Muscle of back (tissue), 11 donors: ENCODE measurements around the gene GALNT12. TPM values are rescaled to one million over a fixed set of nuclear protein-coding genes. Genes with fewer than 3 reads are reported as not detected.
A peak's percentile ranks its signal among the peaks of the same experiment; 100 is the strongest.

Experiments
- DNase-seq, 3 donors: peaks; one replicate each; pipeline versions ENCODE4 v3.0.0 to v3.0.0-alpha.2; 2013
- polyA plus RNA-seq, 10 donors: library from polyadenylated mRNA; unstranded; fragments of 120-200 nt; gene quantifications; one replicate each; pipeline ENCODE4 v1.2.1, GENCODE V29; 2013; ENCODE audit not compliant: insufficient read length in 10 of 10

GALNT12 gene
- polyA plus RNA-seq, 10 donors = 2.3 to 6.4 (median 2.7) TPM

- peak in 1 of 3 donors; percentile 68 for DNase-seq
Observed at GRCh38 chr9:98879094-98879962, 71.9 kb downstream of the GALNT12 start.

GRCh38 chr9:98879963-98880310 is 72.5 kb downstream of the GALNT12 start:
- peak in 2 of 3 donors; percentile 71 to 74 for DNase-seq

GRCh38 chr9:98880311-98881015 is 73.0 kb downstream of the GALNT12 start:
- no peak for DNase-seq

DNA sequence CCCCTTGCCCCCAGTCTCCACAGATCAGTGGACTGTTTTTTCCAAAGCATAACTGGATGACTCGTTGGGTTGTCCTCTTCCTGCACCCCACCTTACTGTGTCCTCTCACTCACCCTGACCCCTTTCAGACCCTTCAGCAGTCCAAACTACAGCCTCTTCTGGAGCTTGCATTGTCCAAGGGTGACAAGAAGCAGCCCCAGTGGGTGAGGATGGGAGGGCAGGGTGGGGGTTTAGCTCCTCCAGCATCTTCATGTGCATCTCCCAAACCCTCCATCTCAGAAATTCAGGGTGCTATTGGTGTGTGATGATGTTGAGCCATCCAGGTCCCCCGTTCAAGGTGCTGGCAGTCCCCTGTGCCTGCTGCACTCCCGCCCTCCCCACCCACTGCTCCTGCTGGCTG is 73.9 kb downstream of the GALNT12 start:
- no peak for DNase-seq

- DNase-seq = no peak
Observed at GRCh38 chr9:98881836-98882568, 74.5 kb downstream of the GALNT12 start.

DNA sequence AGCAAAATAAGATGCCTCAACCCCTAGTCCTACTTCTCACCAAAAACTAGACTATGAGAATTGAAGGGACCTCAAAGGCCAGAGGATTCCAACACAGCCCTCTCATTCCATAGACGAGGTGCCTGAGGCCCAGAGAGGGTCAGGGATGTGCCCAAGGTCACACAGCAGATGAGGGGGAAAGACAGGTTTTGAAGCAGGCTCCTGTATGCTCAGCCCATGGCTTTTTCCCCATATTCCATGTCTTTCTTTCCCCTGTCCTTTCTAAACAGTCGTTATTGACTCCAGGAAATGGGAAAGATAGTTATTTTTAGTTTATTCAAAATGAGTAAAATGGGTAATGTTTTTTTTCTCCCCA is 75.1 kb downstream of the GALNT12 start:
- DNase-seq = no peak

GRCh38 chr9:98883276-98883675 is 75.8 kb downstream of the GALNT12 start:
- DNase-seq = no peak

GRCh38 chr9:98884849-98885248 is 77.4 kb downstream of the GALNT12 start:
- DNase-seq = no peak

DNA sequence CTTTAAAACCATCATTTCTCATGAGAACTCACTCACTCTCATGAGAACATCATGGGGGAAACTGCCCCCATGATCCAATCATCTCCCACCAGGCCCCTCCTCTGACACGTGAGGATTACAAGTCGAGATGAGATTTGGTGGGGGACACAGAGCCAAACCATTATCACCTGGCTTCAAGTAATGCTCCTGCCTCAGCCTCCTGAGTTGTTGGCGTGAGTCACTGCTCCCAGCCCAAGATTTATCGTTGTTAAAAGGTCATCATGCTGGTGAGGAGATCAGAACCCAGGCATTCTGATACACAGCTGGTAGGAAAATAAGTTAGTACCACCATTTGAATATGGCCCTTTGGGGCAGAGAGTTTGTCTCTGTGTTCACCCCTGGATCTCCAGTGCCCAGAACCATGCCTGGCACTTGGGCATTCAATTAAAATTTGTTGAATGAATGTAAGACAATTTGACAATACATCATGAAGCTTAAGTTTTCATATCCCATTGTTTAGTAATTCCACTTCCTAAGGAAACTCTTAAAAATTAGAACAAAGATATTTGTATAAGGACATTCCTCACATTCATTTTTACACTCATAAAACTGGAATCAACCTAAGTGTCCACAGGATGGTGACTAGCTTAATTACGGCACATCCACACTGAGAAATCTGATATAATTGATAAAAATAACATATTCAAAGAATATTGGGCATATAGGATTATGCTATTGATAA is 78.3 kb downstream of the GALNT12 start:
- no peak for DNase-seq

DNA sequence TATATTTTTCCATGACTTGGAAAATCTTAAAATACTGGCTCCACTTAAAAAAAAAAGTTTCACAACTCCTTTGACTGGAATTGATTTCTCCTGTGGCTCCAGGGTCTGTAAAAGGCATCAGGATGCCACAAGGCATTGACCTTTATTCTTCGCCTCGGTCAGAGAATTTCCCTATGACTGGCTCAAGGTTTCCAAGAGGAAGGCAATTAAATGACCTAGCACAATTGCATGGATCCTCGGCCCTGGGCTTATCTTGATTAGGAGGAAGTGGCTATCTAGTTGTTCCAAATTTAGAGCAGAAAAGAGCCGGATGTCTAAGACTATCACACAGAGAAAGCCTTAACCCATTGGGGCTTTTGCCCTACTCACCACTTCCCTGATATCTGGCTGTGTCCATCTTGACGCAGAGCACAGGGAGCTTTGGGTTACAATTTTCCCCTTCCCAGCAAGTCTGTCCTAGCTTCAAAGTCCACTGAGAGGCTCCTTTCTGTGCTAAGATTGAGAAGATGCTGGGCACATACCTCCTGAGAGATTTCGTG is 79.3 kb downstream of the GALNT12 start:
- DNase-seq = peak in 1 of 3 donors; percentile 38

- no peak for DNase-seq
Observed at GRCh38 chr9:98887918-98888510, 80.5 kb downstream of the GALNT12 start.

DNA sequence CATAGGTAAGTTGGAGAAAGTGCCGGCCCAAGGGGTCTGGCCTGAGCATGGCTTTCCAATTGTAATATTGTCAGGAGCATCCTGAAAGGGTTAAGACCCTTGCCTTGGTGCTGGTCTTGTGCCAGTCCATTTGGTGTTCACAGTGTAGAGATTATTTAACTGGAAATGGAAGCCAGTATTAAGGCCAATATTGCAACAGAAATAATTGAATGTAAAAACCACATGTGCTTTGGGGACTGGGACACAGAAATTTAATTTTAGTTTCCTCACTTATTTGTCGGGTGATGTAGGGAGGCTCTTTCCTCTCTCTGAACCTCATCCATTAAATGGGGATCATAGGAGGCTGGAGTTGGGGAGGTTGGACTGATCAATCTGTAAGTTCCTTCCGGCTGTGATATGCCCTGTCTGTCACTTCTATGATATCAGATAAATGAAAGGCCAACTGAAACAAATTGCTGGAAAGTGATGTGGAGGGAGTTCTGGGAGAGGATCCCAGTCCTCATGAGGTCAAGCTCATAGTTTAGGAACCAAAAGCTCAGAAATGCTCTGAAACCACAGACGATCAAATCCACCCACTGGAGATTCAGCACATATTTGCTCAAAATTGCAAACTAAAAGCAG is 81.4 kb downstream of the GALNT12 start:
- DNase-seq = peak in 2 of 3 donors; percentile 48 to 72

- no peak for DNase-seq
Observed at GRCh38 chr9:98890256-98890655, 82.8 kb downstream of the GALNT12 start.

GRCh38 chr9:98892288-98892687 is 84.8 kb downstream of the GALNT12 start:
- no peak for DNase-seq

DNA sequence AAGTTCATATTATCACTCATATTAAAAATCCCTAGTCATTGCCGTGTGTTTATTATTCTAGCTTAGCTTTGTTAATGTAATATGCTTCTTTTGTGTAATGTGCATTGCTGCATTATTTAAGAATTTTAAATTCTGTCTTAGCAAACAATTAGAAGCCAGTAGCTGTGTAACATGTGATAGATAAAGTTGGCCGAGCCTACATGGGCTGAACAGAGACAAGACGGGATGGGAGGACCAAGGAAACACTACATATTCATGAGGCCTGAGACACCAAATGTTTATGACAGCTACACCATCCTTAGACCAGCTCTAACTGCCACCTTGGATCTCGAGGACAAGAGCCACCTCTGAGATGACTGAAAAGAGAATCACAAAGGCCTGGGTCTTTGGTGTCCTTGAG is 85.2 kb downstream of the GALNT12 start:
- no peak for DNase-seq

GRCh38 chr9:98894171-98894570 is 86.7 kb downstream of the GALNT12 start:
- no peak for DNase-seq

DNA sequence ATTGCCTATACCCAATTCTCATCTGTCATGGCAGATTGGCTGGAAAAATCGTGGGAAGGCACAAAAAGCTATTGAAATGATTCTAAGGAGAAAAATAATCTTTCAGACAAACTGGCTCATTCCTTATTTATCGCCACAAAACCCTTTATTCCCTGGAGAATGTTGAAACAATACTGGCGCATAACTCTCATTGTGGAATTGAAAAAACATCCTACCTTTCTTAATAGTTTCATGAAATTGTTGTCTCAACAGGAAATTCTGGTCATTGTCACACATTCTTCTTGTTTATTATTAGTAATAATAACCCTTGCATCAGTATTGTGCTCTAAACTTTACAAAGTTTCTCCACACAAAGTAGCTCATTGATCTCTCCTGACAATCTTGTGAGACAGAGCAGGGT is 87.3 kb downstream of the GALNT12 start:
- no peak for DNase-seq

DNA sequence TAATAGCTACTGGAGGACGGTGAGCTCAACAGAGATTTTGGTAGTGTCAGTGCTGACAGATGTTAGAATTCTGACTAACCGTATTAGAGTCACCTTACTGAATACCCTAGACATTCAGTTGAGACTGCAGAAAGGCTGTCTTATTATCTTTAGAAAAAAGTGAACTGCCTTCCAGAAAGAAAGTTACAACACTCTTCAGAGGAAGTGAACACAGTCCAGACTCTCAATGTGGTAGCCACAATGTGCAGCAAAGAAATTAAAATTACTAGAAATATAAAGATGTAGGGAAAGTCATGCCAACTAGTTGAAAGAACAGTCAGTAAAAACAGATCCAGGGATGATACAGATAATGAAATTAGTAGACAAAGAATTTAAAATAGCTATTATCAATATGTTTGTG is 89.2 kb downstream of the GALNT12 start:
- DNase-seq = no peak

- DNase-seq = no peak
Observed at GRCh38 chr9:98897745-98898144, 90.3 kb downstream of the GALNT12 start.

DNA sequence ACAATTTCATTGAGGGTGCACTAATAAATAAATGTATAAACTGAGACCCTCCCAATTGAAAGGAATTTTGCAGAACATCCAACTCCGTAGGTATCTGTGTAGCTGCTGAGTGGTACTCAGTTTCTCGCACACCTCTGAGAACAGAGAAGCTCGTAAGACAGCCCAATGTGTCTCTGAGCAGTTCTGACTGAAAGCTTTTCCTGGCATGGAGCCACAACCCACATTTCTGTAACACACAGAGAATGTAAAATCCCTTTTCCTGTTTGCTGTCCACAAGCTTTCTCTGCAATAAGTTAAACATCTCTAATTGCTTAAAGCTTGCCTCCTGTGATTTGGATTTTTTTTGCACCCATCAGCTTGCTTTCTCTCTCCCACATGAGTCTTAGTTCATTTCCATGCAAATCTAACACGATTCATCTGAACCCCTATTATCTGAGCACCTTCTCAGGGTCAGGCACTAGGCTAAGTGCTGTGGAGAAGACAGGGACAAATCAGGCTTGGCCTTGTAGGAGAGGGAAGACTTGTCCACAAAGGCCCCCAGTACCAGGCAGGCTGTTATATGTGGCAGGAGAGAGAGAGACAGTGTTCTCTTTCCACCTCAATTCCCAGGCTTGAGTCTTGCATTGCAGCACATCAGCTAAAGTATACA is 92.1 kb downstream of the GALNT12 start:
- DNase-seq = peak; percentile 71 to 88 (median 77)
